Erythroblast (primary cell): Measurements from ENCODE around the gene CDKN2B-AS1.
A peak's percentile ranks its signal among the peaks of the same experiment; 100 is the strongest.
"Not testable (repeated sequence)": the region's sequence is repeated elsewhere in the genome, so short reads cannot be mapped to it uniquely, and the experiment has no call there.

Experiments used
- DNase-seq, 2 experiments: peaks; one replicate each; lab custom pipeline; 2025; lab: John Stamatoyannopoulos, UW
- GATA1 ChIP-seq: IDR thresholded peaks from 2 replicates; pipeline ENCODE4 v1.6.1; 2011; ENCODE audit warnings: low read depth, mild to moderate bottlenecking, control low read depth, low read length, moderate library complexity
- POLR2A ChIP-seq: IDR thresholded peaks from 2 replicates; pipeline ENCODE4 v1.6.1; 2011; ENCODE audit warnings: mild to moderate bottlenecking, low read length

The CDKN2B-AS1 gene

DNA sequence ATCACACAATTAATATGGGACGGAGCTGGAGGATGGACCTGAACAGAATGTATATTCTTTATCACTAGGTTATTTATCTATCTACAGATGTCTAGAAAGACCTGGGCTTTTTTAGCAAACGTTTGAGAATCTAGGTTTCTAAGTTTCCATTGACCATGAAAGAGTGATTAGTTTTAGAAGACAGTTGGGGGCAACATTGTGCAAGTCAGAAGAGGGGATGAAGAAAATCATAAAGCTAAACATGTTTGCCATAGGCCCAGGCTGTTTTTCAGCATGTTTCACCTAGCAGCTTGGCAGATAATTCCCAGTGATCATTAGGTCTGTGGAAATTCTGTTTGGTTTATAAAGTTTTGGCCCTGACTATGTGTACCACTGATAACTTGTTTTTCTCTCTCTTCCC, 58.6 kb downstream of the CDKN2B-AS1 start:
- no peak for DNase-seq
- TF ChIP-seq GATA1 (no peak), POLR2A (no peak)

DNA sequence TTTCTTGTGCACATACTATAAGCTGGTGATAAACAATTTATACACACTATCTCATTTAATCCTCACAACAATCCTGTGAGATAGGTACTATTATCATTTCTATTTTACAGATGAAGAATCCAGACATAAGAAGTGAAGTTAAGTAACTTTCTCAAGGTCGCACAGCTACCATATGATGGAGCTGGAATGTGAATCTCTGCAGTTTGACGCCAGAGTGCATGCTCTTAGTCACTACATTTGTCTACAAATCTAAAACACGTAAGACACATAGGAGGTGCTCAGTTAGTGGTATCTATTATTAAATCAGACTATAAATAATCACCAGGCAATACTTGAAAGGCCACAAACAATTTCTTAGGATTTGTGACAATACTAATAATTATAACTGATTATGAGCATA, 59.5 kb downstream of the CDKN2B-AS1 start:
- TF ChIP-seq GATA1 (no peak), POLR2A (no peak)
- no peak for DNase-seq

DNA sequence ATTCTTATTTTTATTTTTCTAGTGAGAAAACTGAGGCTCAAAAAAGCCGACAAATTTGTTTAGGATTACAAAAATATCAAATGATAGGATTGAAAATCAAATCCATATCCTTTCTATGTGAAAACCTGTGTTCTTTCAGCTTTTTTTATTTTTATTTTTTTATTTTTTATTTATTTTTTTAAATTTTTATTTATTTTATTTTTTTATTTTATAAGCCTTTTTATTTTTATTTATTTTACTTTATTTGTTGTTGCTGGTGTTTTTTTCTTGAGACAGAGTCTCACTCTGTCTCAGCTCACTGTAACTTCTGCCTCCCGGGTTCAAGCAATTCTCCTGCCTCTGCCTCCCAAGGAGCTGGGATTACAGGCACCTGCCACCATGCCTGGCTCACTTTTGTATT, 59.9 kb downstream of the CDKN2B-AS1 start:
- DNase-seq, result no peak
- no peak for TF ChIP-seq POLR2A
- no peak for TF ChIP-seq GATA1

DNA sequence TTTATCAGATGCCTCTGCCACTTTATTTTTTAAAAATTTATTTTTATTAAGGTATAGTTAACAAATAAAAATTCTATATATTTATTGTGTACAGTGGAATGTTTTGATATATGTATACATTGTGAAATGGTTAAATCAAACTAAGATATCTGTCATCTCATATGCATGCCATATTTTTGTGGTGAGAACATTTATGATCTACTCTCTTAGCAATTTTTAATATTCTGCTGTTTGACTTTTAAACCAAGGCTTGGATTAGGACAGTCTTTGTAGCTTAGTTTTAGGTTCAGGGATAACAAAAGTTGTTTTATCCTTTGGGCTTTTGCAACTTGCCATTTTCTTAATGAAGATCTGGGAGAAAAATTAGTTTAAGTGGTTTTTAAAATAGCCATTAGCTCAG, 60.5 kb downstream of the CDKN2B-AS1 start:
- no peak for TF ChIP-seq GATA1
- no peak for TF ChIP-seq POLR2A

DNA sequence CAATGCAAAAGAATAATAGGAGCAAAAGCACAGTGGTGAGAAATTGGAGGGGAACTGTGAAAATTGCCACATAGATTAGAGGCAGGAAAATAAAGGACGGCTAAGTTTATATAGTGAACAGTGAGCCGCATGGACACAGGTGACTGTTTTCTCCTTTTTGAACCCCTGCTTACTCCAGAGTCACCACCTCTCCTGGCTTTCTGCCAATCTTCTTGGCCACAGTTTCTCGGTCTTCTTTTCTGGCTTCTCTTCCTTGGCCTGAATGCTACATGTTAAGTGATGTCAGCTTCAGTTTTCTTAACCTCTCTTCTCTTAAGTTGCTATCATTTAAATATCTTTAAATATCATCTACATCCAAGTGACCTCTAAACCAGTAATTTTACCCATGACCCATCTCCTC, 61.8 kb downstream of the CDKN2B-AS1 start:
- peak in 1 of 2 experiments; percentile 2 for DNase-seq
- no peak for TF ChIP-seq POLR2A
- no peak for TF ChIP-seq GATA1

More for the DNA sequence above, 60.5 kb downstream of the CDKN2B-AS1 start:
- no peak for DNase-seq

DNA sequence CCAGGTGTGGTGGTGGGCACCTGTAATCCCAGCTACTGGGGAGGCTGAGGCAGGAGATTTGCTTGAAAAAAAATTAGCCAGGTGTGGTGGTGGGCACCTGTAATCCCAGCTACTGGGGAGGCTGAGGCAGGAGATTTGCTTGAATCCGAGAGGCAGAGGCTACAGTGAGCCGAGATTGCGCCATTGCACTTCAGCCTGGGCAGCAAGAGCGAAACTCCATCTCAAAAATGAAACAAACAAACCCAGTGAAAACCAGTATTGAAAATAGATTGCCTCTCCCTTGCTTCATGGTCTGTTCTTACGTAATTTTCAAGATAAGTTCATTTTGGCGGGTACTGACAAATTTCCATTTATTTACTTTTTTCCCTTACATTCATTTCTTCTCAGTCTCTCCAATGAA, 63.4 kb downstream of the CDKN2B-AS1 start:
- DNase-seq, result not testable (repeated sequence)

DNA sequence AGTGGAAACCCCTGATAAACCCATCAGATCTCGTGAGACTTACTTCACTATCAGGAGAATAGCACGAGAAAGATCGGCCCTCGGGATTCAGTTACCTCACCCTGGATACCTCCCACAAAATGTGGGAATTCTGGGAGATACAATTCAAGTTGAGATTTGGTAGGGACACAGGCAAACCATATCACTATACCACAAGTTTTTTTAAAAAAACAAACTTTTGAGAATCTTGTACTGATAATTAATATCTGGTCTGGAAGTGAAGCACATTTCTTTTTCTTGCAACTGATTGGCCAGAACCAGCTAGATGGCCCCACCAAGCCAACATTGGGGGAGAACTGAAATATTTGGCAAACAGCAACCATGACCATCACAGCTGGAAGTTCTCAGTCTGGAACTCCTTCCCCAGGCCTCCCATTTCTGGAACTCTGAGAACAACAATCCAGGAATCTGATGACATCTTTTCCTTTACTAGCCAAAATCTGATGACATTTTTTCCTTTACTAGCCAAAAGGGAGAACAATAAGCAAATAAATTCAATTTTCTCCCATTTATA, 66.3 kb downstream of the CDKN2B-AS1 start:
- no peak for DNase-seq
- TF ChIP-seq POLR2A (no peak), GATA1 (no peak)

DNA sequence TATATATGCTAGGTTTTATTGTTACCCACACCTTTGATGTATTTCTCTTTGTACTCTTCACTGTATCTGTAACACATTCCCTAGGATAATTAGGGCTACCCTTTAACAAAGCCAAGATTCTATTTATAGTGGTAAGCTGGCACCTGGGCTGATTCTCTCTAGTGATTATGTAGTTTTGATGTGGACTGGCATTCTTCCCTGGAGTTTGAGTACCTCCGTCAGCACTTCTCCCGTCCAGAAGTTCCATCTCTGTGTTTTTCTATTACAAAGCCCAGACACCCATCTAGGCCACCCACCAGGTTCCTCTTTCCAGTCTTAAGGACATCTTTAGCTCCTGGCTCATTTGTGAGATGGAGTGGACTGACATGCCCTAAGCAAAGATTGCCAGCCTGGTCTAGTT, 70.4 kb downstream of the CDKN2B-AS1 start:
- TF ChIP-seq GATA1 (no peak), POLR2A (no peak)
- no peak for DNase-seq

DNA sequence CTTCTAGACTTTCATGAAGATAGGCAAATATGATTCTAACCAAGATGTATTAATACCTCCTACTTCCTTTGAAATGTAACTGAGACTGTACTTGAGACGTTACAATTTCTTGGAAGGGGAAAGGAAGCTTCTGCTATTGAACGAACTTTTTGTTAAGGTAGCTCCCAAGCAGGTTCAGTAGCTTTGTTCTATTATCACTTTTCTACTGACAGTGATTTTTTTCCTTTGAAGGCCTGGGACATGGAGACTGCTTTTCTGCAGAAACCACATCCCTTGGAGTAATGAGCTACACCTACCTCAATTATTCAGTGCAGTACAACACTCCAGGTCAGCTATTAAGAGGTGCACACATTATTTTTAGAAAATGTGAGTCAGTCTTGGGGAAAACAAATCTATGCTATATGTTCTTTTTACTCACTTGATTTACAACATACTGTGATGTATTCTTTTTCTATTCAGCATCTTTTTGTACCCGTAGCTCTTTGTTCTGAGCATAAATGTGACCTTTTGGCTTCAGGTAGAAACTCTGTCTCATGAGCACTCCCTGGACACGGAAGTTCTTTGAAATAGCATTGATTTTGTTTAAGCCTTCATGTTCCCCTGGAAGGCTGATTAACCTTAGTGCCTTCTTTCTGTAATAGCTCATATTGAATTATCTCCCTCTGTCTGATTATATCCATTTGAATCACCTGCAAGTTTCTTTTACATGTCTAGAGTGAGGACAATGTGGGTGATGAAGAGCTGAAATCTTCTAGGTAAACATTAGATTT, 71.0 kb downstream of the CDKN2B-AS1 start:
- DNase-seq, result no peak
- TF ChIP-seq GATA1 (no peak), POLR2A (no peak)

DNA sequence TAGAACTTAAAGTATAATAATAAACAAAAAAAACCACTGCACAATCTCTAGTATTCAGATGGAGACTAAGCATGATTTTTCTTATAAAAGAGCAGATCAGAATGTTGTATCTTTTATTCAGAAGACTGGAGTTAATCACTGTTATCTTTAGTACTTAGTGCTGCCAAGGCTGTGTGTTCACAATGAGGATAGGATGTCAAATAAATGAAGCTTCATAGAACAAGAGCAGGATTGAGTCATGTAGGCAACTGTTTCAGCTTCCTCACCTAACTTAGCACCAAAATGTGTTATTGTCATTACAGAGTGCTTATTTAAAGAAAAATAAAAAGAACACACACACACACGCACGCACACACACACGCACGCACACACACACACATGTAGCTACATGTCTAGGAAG, 72.6 kb downstream of the CDKN2B-AS1 start:
- no peak for TF ChIP-seq GATA1
- DNase-seq, result no peak

DNA sequence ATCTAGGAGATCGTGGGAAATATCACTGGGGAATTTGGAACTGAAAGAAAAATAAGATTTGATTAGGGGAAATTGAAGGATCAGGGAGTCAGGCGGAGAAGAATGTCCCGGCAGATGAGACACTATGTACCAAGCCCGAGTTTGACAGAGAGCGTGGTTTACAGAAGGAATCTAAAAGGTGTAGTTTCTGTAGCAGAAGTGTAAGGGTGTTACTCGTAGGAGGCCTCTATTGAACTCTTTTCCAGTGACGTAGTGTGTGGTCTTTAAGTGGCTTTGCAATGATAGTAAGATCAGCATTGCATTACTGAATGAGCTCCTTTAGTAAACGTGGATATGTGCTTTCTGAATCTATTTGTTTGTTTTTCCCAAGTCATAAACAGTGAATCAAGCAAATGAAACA, 73.8 kb downstream of the CDKN2B-AS1 start:
- TF ChIP-seq POLR2A (no peak), GATA1 (no peak)
- DNase-seq, result no peak

DNA sequence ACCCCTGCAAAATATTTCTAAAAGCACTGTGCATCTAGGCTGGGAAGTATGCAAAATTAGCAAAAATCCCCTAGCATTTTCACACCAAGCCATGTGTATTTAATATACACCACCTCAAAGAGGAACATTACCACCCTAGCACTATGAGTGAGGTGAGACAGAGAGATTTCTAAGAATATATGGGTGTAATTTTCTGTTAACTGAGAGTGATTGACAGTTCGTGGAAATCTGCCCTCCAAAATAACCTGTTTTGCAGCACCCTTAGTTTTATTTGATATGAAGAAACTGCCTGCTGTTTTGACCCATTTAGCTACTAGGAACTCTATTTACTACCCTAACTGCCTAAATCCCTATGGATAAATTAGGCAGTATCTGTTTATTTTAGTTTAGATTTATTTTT, 78.8 kb downstream of the CDKN2B-AS1 start:
- no peak for DNase-seq
- TF ChIP-seq GATA1 (no peak), POLR2A (no peak)

DNA sequence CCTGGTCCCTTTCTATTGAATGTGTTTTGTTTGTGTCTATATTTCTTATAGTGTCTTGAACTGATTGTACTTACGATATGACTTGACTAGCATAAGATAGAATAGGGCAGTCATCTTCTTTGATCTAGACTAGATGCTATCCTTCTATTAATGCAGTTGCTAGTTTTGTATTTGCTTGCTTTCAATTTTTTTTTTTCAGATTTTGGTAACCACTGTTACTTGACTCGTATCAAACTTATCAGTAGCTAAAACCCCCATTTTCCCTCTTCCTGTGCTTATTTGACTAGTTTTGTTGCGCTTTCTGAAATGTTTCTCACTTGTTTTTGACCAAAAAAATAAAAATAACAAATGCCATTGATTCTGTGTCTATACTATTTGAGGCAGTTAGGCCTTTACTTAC, 83.5 kb downstream of the CDKN2B-AS1 start:
- TF ChIP-seq POLR2A (no peak), GATA1 (no peak)
- DNase-seq, result no peak

DNA sequence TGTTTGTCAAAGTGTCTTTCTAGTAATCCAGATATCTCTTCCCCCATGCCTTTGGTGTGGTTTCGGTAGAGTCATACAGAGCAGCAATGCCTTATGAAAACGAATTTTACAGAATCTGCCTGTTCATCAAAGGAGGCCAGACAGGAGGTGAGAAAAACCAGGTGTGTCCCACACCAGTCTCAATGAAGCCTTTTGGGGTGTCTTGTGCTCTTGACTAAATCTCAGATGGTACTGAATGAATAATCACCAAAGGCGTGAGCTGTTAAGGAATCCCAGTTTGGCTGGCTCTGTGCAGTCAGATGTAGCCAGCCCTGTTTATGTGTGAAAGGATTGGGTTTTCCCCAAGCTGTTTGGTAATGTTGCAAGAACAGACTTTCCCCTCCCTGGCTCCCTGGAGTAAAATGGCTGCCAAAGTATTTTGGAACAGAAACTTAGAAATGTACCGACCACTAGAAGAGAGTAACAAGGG, 85.3 kb downstream of the CDKN2B-AS1 start:
- TF ChIP-seq GATA1 (no peak), POLR2A (no peak)
- no peak for DNase-seq
